HG03378 (cell line): Measurements from ENCODE around the gene SMAD6.
"Not testable (repeated sequence)": the region's sequence is repeated elsewhere in the genome, so short reads cannot be mapped to it uniquely, and the experiment has no call there.

Source experiments
- ATAC-seq: cut with Tn5 transposase; IDR thresholded peaks from one replicate; pipeline ENCODE4 v1.9.1; 2021; ENCODE audit warnings: mild to moderate bottlenecking, moderate library complexity; ENCODE audit not compliant: unreplicated experiment

The SMAD6 gene

DNA sequence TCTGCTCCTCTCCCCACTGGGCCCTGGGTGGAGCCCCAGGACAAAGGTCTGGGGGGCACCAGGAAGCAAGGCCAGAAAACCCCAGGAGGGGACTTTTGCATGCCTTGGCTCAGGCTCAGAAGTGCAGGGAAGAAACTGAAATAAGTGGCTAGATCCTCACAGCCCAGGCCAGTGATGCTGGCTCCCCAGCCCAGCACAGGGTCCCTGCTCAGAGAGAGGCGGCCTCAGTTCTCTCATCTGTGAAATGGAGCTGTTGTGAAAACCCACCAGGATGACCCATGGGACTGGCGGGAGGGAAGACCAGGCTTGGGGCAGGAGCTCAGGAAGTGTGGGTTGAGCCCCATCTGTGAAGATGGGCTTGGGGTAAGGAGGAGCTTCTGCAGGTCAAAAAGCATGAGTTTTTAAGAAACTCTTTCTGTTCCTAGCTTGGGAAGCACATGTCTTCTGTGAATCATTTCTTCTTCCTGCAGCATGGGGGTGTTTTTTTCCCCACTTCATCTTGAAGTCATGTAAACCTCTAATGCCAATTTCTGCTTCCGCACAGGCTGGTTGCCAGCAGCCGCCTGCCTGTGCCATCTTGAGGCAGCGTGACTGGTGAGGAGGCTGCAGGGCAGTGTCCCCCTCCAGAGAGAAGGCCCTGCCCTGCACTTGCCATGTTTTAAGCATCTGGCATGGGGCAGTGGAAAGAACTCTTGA is 118.6 kb downstream of the SMAD6 start:
- ATAC-seq, result no peak

DNA sequence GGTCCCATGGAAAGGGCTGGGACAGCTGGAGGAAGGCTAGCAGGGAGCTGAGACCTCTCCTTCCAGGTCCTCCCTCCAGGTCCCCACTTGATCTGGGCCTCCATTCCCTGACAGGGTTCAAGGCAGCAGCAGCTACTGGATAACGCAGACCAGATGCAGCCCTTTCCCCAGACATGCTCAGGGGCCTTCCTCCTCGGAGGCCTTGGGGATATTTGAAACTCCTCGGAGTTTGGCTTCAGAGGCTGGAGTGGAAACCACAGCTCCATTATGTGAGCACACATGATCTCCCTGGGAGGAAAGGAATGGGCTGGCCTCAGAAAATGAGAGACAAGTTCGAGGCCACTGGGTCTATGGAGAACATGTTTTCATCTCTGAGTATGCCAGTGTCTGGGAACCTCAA is 119.3 kb downstream of the SMAD6 start:
- no peak for ATAC-seq

DNA sequence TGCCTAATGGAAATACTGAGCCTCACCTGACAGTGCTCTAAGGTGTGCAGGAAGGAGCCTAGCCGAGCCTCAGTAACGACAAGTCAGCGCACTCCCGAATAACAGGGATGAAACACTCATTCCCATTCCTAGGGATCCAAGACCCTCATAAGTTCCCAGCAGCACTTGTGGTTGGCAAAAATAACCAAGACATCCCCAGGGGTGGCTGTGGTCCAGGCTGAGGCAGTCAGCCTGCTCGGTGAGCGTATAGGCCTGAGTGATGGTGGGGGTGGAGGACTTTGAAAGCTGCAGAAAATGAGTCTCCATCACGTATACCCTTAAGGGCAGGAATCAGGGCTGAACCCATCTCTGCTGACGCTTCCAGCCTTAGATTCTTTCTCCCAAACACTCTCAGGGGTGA is 120.1 kb downstream of the SMAD6 start:
- ATAC-seq, result no peak

DNA sequence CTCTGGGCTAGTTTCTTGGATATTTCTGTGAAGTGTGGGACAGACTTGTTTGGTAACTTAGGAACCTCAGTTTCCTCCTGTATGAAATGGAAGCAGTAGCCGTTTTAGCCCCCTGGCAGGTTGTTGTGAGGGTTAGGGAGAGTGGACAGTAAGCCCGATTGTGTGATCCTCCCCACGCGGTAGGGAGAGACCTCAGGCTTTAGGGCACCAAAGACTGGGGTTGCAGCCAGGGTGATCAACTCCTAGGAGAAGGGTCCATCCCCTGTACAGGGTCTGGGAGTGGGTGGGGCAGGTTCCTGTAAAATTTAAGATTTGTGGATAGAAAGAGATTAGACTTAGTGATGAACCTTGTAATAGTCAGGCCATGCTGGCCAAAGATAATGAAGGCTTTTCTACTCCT is 120.5 kb downstream of the SMAD6 start:
- no peak for ATAC-seq

DNA sequence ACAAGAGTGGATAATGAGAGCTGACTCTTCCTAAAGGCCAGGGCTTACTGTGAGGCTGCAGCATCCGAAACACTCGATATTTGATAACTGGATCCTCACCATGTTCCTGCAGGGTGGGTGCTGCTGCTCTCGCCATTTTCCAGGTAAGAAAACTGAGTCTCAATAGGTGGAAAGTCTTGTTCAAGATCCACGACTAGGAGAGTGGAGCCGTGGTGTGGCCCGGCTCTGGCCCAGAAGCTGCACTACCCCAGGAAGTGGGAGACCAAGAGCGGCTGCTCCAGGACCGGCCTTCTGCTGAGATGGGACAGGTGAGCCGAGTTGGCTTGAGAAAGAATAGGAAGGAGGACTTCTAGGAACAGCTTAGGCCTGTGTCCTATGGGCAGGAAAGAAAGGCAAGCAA is 121.6 kb downstream of the SMAD6 start:
- no peak for ATAC-seq

DNA sequence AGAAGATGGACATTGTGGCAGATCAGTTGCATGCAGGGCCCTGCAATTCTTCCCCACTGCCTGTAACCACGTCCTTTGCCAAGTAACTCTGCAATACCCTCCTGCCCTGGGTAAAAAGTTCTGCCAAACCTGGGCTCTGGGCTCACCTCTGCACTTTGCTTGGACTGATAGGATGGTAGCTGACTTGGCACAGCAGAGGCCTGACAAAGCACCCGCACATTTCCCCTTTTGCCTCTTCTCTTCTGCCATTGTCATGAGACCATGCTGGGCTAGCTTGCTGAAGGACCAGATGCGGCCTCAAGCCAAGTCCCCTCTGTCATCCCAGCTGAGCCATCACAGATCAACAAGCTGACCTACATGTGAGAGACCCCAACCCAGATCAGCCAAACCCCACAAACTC is 122.4 kb downstream of the SMAD6 start:
- no peak for ATAC-seq

DNA sequence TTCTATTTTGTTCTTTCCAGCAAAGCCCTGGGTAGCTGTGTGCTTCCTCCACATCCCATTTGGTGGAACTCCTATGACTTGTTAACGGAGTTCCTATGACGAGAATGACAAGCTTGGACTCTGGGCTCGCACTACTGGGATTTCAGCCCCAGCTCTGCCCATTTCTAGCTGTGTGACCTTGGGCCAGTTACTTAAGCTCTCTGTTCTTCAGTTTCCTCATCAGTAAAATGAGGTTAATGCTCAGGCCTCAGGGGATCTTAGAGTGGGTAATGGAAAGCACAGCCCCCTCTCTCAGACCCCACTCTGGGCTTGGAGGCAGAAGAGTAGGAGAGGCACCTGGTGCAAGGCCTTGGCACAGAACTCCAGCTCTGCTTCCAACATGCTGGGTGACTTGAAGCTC is 123.1 kb downstream of the SMAD6 start:
- ATAC-seq, result no peak

DNA sequence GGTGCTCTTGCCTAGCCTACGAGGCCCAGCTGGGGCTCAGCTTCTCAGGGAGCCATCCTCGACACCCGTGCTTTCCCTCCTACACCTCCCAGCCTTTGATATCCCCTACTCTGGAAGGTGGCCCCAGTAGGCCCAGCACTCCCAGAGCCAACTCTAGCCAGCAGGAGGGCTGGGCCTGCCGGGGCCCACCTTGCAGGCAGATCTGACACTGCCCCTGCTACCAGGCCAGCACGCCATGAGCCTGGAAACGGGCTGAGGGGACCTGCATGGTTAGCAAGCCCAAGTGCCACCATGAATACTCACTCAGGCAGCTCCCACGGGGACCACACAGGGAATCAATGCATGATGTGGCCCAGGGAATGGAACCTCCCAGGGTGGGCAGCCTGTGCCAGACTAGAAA is 123.7 kb downstream of the SMAD6 start:
- ATAC-seq, result no peak

DNA sequence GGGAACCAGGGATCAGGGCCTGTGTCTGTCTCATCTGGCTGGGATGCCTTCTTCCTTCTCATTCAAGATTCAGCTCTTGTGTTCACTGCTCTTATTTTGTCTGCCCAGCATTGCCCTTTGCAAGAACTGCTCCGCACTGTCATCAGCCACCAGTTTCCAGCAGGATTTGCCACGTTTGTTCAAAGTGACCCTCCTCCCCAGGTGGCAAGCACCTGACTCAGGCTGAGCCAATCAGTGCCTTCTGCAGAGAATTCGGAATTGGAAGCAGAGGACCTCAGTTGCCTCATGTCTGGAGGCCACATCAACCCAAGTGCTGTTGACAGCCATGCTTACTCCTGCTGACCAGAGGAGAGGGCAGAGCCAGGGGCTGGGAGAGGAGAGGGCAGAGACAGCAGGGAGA is 124.5 kb downstream of the SMAD6 start:
- no peak for ATAC-seq

DNA sequence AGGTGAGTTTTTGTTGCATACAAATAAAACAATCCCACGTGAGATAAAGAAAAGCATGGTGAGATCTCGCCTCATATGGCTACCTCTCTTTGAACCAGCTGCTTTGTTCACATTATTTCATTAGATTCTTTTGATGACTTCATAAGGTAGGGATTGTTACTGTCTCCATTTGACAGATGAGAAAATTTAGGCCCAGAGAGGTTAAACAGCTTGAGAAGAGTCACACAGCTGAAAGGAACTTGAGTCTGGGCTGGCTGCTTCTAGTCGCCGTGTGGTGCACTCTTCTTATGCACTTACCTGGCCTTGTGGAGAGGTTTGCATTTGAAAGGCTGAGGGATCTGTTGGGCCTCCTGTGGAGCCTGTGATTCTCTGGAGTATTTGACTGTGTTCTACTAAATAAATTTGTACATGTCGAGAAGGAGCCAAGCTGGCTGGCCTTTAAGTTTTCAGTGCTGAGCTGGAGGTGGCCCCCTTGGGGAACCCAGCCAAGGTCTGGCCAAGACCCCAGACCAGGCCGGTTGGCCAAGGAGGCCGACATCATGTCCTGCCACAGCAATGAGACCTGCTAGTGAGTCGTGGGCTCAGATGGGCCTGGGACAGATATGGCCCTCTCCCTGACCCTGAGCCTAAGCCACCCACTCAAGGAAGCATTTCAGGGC is 125.1 kb downstream of the SMAD6 start:
- no peak for ATAC-seq

DNA sequence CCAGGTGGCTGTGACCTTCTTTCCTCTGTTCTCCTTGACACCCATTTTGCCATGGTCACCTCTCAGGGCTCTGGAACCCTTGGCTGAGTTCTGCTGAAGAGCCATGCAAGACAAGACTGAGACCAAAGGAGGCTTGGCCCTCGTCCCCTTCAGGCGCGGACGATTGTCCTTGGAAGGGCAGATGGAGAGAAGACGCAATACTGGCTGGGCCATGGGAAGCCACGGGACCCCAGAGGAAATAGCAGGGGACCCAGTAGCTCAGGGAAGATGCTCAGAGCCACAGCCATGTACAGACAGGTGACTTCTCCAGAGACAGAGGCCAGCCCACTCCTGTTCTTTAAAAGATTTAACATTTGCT is 125.6 kb downstream of the SMAD6 start:
- ATAC-seq, result no peak

DNA sequence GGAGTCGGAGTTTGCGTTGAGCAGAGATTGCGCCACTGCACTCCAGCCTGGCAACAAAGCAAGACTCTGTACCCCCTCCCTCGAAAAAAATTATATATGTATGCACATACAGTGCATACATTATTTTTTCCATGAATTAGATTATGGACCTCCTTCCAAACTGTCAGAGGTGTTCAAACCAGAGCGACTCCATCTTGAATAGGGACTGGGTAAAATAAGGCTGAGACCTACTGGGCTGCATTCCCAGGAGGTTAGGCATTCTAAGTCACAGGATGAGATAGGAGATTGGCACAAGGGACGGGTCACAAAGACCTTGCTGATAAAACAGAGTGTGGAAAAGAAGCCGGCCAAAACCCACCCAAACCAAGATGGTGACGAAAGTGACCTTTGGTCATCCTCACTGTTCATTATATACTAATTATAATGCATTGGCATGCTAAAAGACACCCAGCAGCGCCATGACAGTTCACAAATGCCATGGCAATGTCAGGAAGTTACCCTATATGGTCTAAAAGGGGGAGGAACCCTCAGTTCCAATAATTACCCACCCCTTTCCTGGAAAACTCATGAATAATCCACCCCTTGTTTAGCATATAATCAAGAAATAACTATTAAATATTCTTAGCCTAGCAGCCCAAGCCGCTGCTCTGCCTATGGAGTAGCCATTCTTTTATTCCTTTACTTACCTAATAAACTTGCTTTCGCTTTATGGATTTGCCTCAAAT is 126.9 kb downstream of the SMAD6 start:
- ATAC-seq, result not testable (repeated sequence)

DNA sequence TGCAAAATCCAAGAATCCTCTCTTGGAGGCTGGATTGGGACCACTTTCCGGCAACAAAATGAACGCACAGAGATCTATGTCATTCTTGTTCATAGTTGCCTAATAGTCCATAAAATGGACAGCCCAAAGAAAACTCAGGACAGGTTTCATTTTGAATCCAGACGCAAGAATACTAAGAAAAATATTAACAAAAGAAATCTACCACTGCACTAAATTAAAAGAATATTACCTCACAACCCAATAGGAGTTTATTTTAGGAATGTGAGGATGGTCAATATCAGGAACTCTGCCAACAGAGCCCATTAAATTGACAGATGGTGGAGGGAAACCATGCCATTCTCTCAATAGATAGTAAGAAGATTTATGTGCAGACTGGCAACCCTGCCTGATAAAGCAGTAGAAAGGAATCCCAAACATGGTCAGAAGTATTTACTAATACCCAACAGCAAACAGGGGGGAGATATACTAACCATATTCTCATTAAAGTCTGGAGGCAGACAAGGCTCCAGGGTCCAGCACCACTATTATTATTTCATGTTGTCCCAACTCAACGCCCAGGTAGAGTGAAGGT is 127.6 kb downstream of the SMAD6 start:
- no peak for ATAC-seq

DNA sequence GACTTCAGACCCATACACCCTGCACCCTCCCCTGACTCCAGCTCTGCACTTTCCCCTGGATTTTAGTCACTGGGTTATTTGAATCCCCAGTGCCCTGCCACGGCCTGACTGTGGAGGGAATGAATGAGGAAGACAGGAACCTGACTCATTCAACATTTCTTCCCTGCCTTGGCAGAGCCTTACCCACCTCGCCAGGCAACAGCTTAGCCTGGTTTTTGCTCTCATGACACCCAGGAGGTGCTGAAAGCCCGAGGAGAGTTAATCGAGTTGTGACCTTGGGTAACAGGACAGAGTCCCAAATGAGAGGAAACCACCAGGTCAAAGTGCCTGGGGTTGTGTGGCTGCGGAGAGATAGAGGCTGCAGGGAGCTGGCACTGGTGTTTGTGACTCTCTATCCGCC is 128.3 kb downstream of the SMAD6 start:
- no peak for ATAC-seq

DNA sequence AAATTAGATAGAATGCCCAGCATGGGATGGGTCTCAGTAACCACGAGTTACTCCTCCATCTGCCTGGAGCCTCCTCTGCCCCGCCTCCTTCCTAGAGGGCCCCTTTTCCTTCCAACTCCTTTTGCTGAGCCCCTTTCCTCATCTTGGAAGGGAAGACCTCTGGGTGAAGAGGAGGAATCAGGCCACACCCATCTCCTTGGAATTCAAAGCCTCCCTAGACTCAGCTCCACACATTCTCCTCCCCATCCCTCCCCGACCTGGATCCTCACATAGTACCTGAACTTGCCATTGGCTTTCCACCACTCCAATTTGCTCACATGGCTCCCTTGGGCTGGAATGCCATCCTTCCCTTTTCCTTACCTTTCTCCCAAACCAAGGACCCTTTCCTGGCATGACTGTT is 128.8 kb downstream of the SMAD6 start:
- no peak for ATAC-seq

DNA sequence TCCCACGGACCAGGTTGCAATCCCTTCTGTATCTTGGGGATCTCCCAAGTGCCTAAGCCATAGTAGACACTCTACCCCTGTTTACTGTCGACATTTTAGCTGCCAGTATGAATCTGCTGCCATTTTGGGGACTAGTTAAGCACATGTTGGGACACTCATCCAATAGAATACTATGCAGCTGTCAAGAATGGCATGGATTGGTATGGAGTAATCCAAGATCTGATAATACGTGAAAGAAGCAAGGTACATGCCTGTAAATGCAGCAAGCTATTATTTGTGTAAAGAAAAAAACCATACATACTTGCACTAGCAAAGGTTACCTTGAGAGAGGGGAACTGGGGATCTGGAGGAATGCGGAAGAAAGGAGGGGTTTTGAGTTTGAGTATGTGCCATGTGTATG is 129.3 kb downstream of the SMAD6 start:
- no peak for ATAC-seq

DNA sequence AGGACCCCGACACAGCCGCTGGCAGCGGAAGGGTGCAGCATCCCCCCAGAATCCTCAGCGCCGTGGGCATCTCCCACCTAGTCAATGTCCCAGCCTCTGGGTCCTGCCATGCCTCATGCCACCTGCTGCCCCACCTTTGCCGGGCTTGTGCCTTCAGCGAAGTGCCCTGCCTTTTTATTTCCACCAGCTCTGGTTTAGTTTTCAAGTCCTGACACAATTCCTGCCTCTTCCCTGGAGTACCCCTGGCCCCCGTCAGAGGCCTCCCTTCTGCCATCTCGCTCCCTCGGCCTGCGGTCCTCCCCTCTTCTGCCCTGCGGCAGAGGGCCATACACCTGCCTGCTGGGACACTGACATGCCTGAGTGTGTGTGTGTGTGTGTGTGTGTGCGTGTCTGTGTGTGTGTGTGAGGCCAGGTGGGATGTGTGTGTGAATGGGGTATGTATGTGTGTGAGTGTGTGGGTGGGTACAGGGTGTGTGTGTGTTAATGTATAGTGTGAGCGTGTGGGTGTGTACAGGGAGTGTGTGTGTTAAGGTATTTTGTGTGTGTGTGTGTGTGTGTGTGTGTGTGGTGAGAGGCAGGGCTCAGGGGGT is 129.9 kb downstream of the SMAD6 start:
- no peak for ATAC-seq
